HepG2 (cell line): Measurements from ENCODE around the gene GIMAP8. TPM values are rescaled to one million over a fixed set of nuclear protein-coding genes. Genes with fewer than 3 reads are reported as not detected.

Source experiments
- CHCHD3 ChIP-seq: sonication (generic); formaldehyde crosslinking; IDR thresholded peaks from 2 replicates; pipeline ENCODE4 v1.8.0; 2022; ENCODE audit warnings: mild to moderate bottlenecking, missing genetic modification reagents, moderate library complexity
- GABPB1 ChIP-seq: IDR thresholded peaks from 2 replicates; pipeline ENCODE4 v1.6.1; 2016; ENCODE audit warnings: mild to moderate bottlenecking, missing genetic modification reagents, moderate library complexity, missing compliant biosample characterization
- HMGXB3 ChIP-seq: sonication (generic); formaldehyde crosslinking; IDR thresholded peaks from 2 replicates; pipeline ENCODE4 v1.4.0; 2020; ENCODE audit warnings: missing genetic modification reagents, borderline replicate concordance
- HNRNPH1 ChIP-seq: fragments of 200-400 bp; formaldehyde crosslinking; optimal IDR thresholded peaks from 2 replicates; pipeline ENCODE3; 2017; ENCODE audit warnings: mild to moderate bottlenecking, low read depth, low read length
- HNRNPK ChIP-seq: fragments of 200-400 bp; formaldehyde crosslinking; IDR thresholded peaks from 2 replicates; pipeline ENCODE4 v1.6.1; 2018; ENCODE audit warnings: low read length, low read depth, moderate library complexity, mild to moderate bottlenecking; ENCODE audit not compliant: poor library complexity, severe bottlenecking
- KDM4B ChIP-seq: sonication (generic); formaldehyde crosslinking; IDR thresholded peaks from 2 replicates; pipeline ENCODE4 v1.4.0; 2020; ENCODE audit warnings: missing genetic modification reagents
- MAZ ChIP-seq, 2 experiments: sonication (generic) in 1 of 2; formaldehyde crosslinking in 1 of 2; IDR thresholded peaks; 2 replicates each; pipeline versions ENCODE4 v1.5.0 to v1.6.1; 2012 to 2020; ENCODE audit warnings: low read depth in 2 of 2, mild to moderate bottlenecking in 2 of 2, borderline replicate concordance in 1 of 2, improper control_type of control experiment in 1 of 2, low read length in 1 of 2, missing genetic modification reagents in 1 of 2, moderate library complexity in 1 of 2
- ONECUT2 ChIP-seq: sonication (generic); formaldehyde crosslinking; IDR thresholded peaks from 2 replicates; pipeline ENCODE4 v1.4.0; 2020; ENCODE audit warnings: missing genetic modification reagents
- PLRG1 ChIP-seq: fragments of 450-650 bp; conservative IDR thresholded peaks from 2 replicates; pipeline ENCODE4 v1.6.1; 2016
- REST ChIP-seq, 2 experiments: IDR thresholded peaks; 2 replicates each; pipeline ENCODE4 v1.6.1; 2011 to 2012; ENCODE audit warnings: low read length in 2 of 2, borderline replicate concordance in 1 of 2, low read depth in 1 of 2, mild to moderate bottlenecking in 1 of 2, moderate library complexity in 1 of 2
- SMAD1 ChIP-seq: sonication (generic); formaldehyde crosslinking; IDR thresholded peaks from 2 replicates; pipeline ENCODE4 v1.4.0; 2020; ENCODE audit warnings: missing genetic modification reagents, low read depth, mild to moderate bottlenecking, borderline replicate concordance
- SMYD3 ChIP-seq: sonication (generic); formaldehyde crosslinking; IDR thresholded peaks from 2 replicates; pipeline ENCODE4 v1.8.1; 2023; ENCODE audit warnings: mild to moderate bottlenecking, missing genetic modification reagents
- SRY ChIP-seq: sonication (generic); formaldehyde crosslinking; IDR thresholded peaks from 2 replicates; pipeline ENCODE4 v1.8.0; 2022; ENCODE audit warnings: mild to moderate bottlenecking, missing genetic modification reagents
- TAF1 ChIP-seq: sonication (generic); formaldehyde crosslinking; IDR thresholded peaks from 2 replicates; pipeline ENCODE4 v1.4.0; 2020; ENCODE audit warnings: missing genetic modification reagents
- ZNF383 ChIP-seq: sonication (generic); formaldehyde crosslinking; IDR thresholded peaks from 2 replicates; pipeline ENCODE4 v1.4.0; 2020; ENCODE audit warnings: missing genetic modification reagents, mild to moderate bottlenecking, borderline replicate concordance
- ZNF468 ChIP-seq: sonication (generic); formaldehyde crosslinking; IDR thresholded peaks from 2 replicates; pipeline ENCODE4 v1.8.0; 2022; ENCODE audit warnings: mild to moderate bottlenecking, moderate library complexity, missing genetic modification reagents
- ZSCAN30 ChIP-seq: sonication (generic); formaldehyde crosslinking; IDR thresholded peaks from 2 replicates; pipeline ENCODE4 v1.5.0; 2020; ENCODE audit warnings: mild to moderate bottlenecking, missing genetic modification reagents
- polyA plus RNA-seq, 8 experiments: library from polyadenylated mRNA; depleted of rRNA in 3 of 8; stranded (reverse) in 7 of 8; unstranded in 1 of 8; fragments of >200 nt; fragmentation: Illumina TruSeq in 4 of 8; extraction: Trizol in 4 of 8; gene quantifications; 2 replicates each; pipeline versions ENCODE4 v1.2.1 to v1.2.3, GENCODE V29; 2011 to 2016; ENCODE audit warnings: low read depth in 4 of 8, missing spikeins in 1 of 8, mixed read lengths in 1 of 8; ENCODE audit not compliant: insufficient read depth in 1 of 8
- total RNA-seq, 5 experiments: library from RNA; depleted of rRNA; stranded (reverse); fragments of >200 nt; fragmentation: Illumina TruSeq; extraction: Trizol; gene quantifications; 2 replicates each; pipeline ENCODE4 v1.2.3, GENCODE V29; 2016; ENCODE audit warnings: low read depth in 1 of 5

GIMAP8 gene
- total and polyA plus RNA-seq, 2 of the 13 experiments (the other 11 are each of a cell fraction or from before 2014, with no cell fraction given): not detected

GRCh38 chr7:150404805-150405583 lies 45.4 kb upstream of the GIMAP8 start (continued):
- TF ChIP-seq HMGXB3 (CRISPR knock-in tag) (no peak), SRY (peak; percentile 64), SMYD3 (no peak), GABPB1 (CRISPR knock-in tag) (peak; percentile 79), MAZ (IDR thresholded peaks at IDR 0.05; ENCODE audit: borderline replicate concordance, low read depth, low read length) (peak; percentile 78; the same call in 1 of the 2 replicates), MAZ (CRISPR knock-in tag; IDR thresholded peaks at IDR 0.05; ENCODE audit: low read depth) (no peak; the same call in 1 of the 2 replicates), SMAD1 (no peak), PLRG1 (no peak), ONECUT2 (CRISPR knock-in tag) (no peak), TAF1 (CRISPR knock-in tag) (peak; percentile 71), ZSCAN30 (CRISPR knock-in tag) (peak; percentile 92), REST (IDR thresholded peaks at IDR 0.05; ENCODE audit: borderline replicate concordance in 1 of 2, low read depth in 1 of 2, low read length in 2 of 2) (0 out of 4 replicates have a peak, but pooled peaks of 1 of the 2 experiments have one; percentile 35), CHCHD3 (CRISPR knock-in tag) (no peak), KDM4B (CRISPR knock-in tag) (no peak), ZNF468 (CRISPR knock-in tag) (no peak), ZNF383 (CRISPR knock-in tag) (no peak), HNRNPH1 (no peak), HNRNPK (peak; percentile 78)
